Loucy (cell line): Measurements from ENCODE around the gene TP73.

Experiments used
- CTCF ChIP-seq: fragments of 200-600 bp; sonication (generic); conservative IDR thresholded peaks from 2 replicates; pipeline ENCODE4 v1.5.1; 2014; ENCODE audit warnings: mild to moderate bottlenecking, antibody characterized with exemption, low read length
- EZH2phosphoT487 ChIP-seq: fragments of 200-600 bp; IDR thresholded peaks from 2 replicates; pipeline ENCODE4 v1.6.1; 2018; ENCODE audit warnings: antibody characterized with exemption, mild to moderate bottlenecking, moderate library complexity, borderline replicate concordance

DNA sequence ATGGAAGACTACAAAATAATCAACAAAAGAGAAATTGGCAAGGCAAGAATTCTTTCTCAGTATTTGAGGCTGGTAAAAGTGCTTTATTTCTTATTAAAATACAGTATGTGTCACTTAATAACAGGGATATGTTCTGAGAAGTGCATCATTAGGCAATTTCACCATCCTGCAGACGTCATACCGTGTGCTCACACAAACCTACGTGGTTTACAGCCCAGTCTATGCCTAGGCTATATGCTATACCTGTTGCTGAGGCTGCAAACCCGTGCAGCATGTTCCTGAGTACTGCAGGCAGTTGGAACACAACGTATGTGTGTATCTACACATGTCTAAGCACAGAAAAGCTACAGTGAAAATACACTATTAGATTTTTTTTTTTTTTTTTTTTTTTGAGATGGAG, 97.2 kb downstream of the TP73 start:
- TF ChIP-seq CTCF = no peak
- TF ChIP-seq EZH2phosphoT487 = no peak
